IPS-11a (cell line): ENCODE data around the gene CD2BP2.
A peak's percentile ranks its signal among the peaks of the same experiment; 100 is the strongest.
"Not testable (repeated sequence)": the region's sequence is repeated elsewhere in the genome, so short reads cannot be mapped to it uniquely, and the experiment has no call there.

Experiments
- H3K4me3 ChIP-seq: one replicate; pipeline ENCODE4 v1.5.1; 2013; ENCODE audit warnings: low read depth, low read length, control low read depth

CD2BP2 gene

GRCh38 chr16:30348113-30348512 lies 7.0 kb downstream of the CD2BP2 start:
- H3K4me3 ChIP-seq, result no peak overlapping the region

- H3K4me3 ChIP-seq, result no peak overlapping the region
Observed at GRCh38 chr16:30346286-30346685, 8.8 kb downstream of the CD2BP2 start.

- not testable (repeated sequence) for H3K4me3 ChIP-seq
Observed at GRCh38 chr16:30343491-30343820, 11.7 kb downstream of the CD2BP2 start.

- no peak overlapping the region for H3K4me3 ChIP-seq
Observed at GRCh38 chr16:30342751-30343490, 12.2 kb downstream of the CD2BP2 start.

- H3K4me3 ChIP-seq, result not testable (repeated sequence)
Observed at GRCh38 chr16:30341971-30342370, 13.1 kb downstream of the CD2BP2 start.

- no peak overlapping the region for H3K4me3 ChIP-seq
Observed at GRCh38 chr16:30340621-30341020, 14.5 kb downstream of the CD2BP2 start.

GRCh38 chr16:30338715-30339114 lies 16.4 kb downstream of the CD2BP2 start:
- H3K4me3 ChIP-seq, result not testable (repeated sequence)

GRCh38 chr16:30337964-30338357 lies 17.1 kb downstream of the CD2BP2 start:
- not testable (repeated sequence) for H3K4me3 ChIP-seq

GRCh38 chr16:30335598-30336474 lies 19.3 kb downstream of the CD2BP2 start:
- H3K4me3 ChIP-seq, result no peak overlapping the region

- H3K4me3 ChIP-seq, result peak overlapping the region; percentile 58
Observed at GRCh38 chr16:30335028-30335597, 20.0 kb downstream of the CD2BP2 start.

GRCh38 chr16:30334473-30334989 lies 20.6 kb downstream of the CD2BP2 start:
- peak overlapping the region; percentile 39 for H3K4me3 ChIP-seq

GRCh38 chr16:30324220-30324619 lies 30.9 kb downstream of the CD2BP2 start:
- not testable (repeated sequence) for H3K4me3 ChIP-seq

GRCh38 chr16:30318647-30319046 lies 36.5 kb downstream of the CD2BP2 start:
- not testable (repeated sequence) for H3K4me3 ChIP-seq

GRCh38 chr16:30310937-30311336 lies 44.2 kb downstream of the CD2BP2 start:
- not testable (repeated sequence) for H3K4me3 ChIP-seq

GRCh38 chr16:30309255-30309654 lies 45.9 kb downstream of the CD2BP2 start:
- not testable (repeated sequence) for H3K4me3 ChIP-seq
